ENCODE data around the gene MACROH2A2. TPM values are rescaled to one million over a fixed set of nuclear protein-coding genes. Genes with fewer than 3 reads are reported as not detected.

Gene MACROH2A2
- total and polyA plus RNA-seq, 2 of the 8 experiments (the other 6 are each of a cell fraction or from before 2014, with no cell fraction given): 7.9 to 9.3 TPM

DNA sequence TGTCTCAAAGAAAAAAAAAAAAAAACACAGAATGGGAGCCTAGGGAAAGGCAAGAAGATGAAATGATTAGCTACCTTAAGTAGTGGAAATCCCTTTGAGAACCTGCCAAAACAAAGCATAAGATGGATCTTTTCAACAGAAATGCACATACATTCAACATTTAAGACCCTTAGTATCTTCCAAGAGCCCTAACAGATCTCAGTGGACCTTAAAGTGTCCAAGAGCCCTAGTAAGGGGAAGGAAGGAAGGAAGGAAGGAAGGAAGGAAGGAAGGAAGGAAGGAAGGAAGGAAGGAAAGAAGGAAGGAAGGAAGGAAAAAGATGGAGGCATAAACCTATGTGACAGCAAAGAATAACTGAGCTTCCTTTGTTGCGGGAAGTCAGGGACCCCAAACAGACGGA, 11.6 kb upstream of the MACROH2A2 start:
- Histone ChIP-seq H2AK5ac (ENCODE audit: low read depth, low read length) (no peak overlapping the region), H4K5ac (ENCODE audit: insufficient read length, low read depth, low read length) (no peak overlapping the region), H2BK120ac (replicated peaks; ENCODE audit: low read depth, low read length) (no peak overlapping the region), H3K23ac (ENCODE audit: insufficient read length) (no peak overlapping the region), H3K79me1 (ENCODE audit: low read depth, low read length) (no peaks in the 10 kb centered on the region), H2BK15ac (ENCODE audit: low read length) (no peak overlapping the region), H2AFZ (ENCODE audit: low read length) (no peak overlapping the region), H3K9ac (replicated peaks in 1 of 4; ENCODE audit: extremely low read depth in 1 of 4, low read depth in 3 of 4, low read length in 3 of 4) (no peak overlapping the region), H3K79me2 (ENCODE audit: control insufficient read depth in 1 of 2, insufficient read depth in 2 of 2, low read length in 2 of 2) (no peaks in the 10 kb centered on the region), H4K20me1 (replicated peaks in 1 of 2; ENCODE audit: control insufficient read depth in 1 of 2, insufficient read depth in 2 of 2, low read length in 2 of 2) (no peaks in the 10 kb centered on the region), H2BK12ac (ENCODE audit: low read depth, low read length) (no peak overlapping the region), H3K4ac (replicated peaks; ENCODE audit: insufficient read length, low read depth, low read length) (no peak overlapping the region), H3K4me2 (ENCODE audit: insufficient read depth in 1 of 2, low read depth in 2 of 2, low read length in 2 of 2) (peak overlapping the region in 1 of 2 experiments; percentile 33; a peak in 2 of 4 replicates), H3K56ac (replicated peaks; ENCODE audit: insufficient read length, low read depth, low read length) (no peak overlapping the region), H3K27ac (ENCODE audit: low read depth, low read length) (no peak overlapping the region), H3K4me3 (ENCODE audit: extremely low read depth in 1 of 4, insufficient read depth in 2 of 4, low read depth in 3 of 4, low read length in 4 of 4) (no peak overlapping the region), H3K4me1 (replicated peaks in 1 of 4; ENCODE audit: control insufficient read depth in 3 of 4, insufficient read depth in 4 of 4, low read length in 3 of 4) (peaks cover 0 to 8% (median 6%) of the 10 kb centered on the region in 4 experiments; a peak in 6 of 7 replicates), H3K36me3 (ENCODE audit: control insufficient read depth in 2 of 4, insufficient read depth in 4 of 4, low read length in 3 of 4) (no peaks in the 10 kb centered on the region; a peak in 1 of 8 replicates), H3K23me2 (ENCODE audit: low read depth, low read length) (no peaks in the 10 kb centered on the region), H3K14ac (ENCODE audit: insufficient read length) (no peak overlapping the region), H3K9me3 (ENCODE audit: insufficient read depth in 2 of 2, low read depth in 1 of 2, low read length in 1 of 2) (peaks cover 5 to 6% of the 10 kb centered on the region in 2 experiments; a peak in 3 of 4 replicates), H2BK5ac (ENCODE audit: low read depth, low read length) (no peak overlapping the region), H4K8ac (ENCODE audit: extremely low read depth, insufficient read depth, low read length) (no peak overlapping the region), H4K91ac (replicated peaks; ENCODE audit: insufficient read length, low read length) (no peak overlapping the region), H3K18ac (ENCODE audit: extremely low read depth, low read length) (no peak overlapping the region), H3K27me3 (replicated peaks in 1 of 4; ENCODE audit: control insufficient read depth in 3 of 4, extremely low read depth in 1 of 4, insufficient read depth in 3 of 4, low read length in 3 of 4) (peaks cover 0 to 17% (median 15%) of the 10 kb centered on the region in 4 experiments; a peak in 5 of 7 replicates), H2BK20ac (ENCODE audit: low read length) (no peak overlapping the region)
- POLR2A ChIA-PET (ENCODE audit: partially characterized antibody): interaction anchor here (1.7 kb wide), 1 partner anchor 11 kb away, joined by 4 read pairs; the partner anchor contains the start of gene MACROH2A2
- no peak for FAIRE-seq
- no peak for DNase-seq (ENCODE audit: low read depth in 1 of 2, low spot score in 2 of 2)
- CTCF ChIA-PET (ENCODE audit: partially characterized antibody): interaction anchor here (4.6 kb wide), 1 partner anchor 12 kb away, joined by 13 read pairs; the partner anchor contains the start of gene MACROH2A2
- WGBS, 2 experiments (ENCODE audit: extremely low coverage in 1 of 2, insufficient coverage in 1 of 2, insufficient read length in 1 of 2, insufficient replicate concordance in 2 of 2, low coverage in 1 of 2, low lambda C conversion rate in 2 of 2, missing lambda C conversion rate in 1 of 2): 100% methylated on average over 2 of the region's 2 CpGs; no CpG with 5 or more reads in 1 of the 2 experiments
- TF ChIP-seq SIN3A (conservative IDR thresholded peaks at IDR 0.05 in 1 of 2, IDR thresholded peaks at IDR 0.05 in 1 of 2; ENCODE audit: low read depth in 1 of 2, low read length in 2 of 2): no peak
- TF ChIP-seq TAF7 (optimal IDR thresholded peaks at IDR 0.05; ENCODE audit: borderline replicate concordance, low read depth, low read length): no peak
- TF ChIP-seq USF2 (IDR thresholded peaks at IDR 0.05; ENCODE audit: low read length): no peak
- no peak for TF ChIP-seq PHF8 (conservative IDR thresholded peaks at IDR 0.05; ENCODE audit: low read depth, low read length)
- TF ChIP-seq EP300 (IDR thresholded peaks at IDR 0.05; ENCODE audit: borderline replicate concordance in 1 of 2, low read depth in 2 of 2, low read length in 2 of 2): no peak
- TF ChIP-seq RNF2 (IDR thresholded peaks at IDR 0.05; ENCODE audit: borderline replicate concordance, low read depth, low read length, missing control alignments, poor library complexity, severe bottlenecking): no peak
- TF ChIP-seq RFX5 (IDR thresholded peaks at IDR 0.05; ENCODE audit: borderline replicate concordance, low read depth, low read length): no peak
- TF ChIP-seq HDAC6 (IDR thresholded peaks at IDR 0.05; ENCODE audit: low read depth, low read length): no peak
- no peak for TF ChIP-seq JUND (IDR thresholded peaks at IDR 0.05; ENCODE audit: low read length)
- no peak for TF ChIP-seq JUN (IDR thresholded peaks at IDR 0.05; ENCODE audit: low read depth, low read length)
- TF ChIP-seq SIRT6 (IDR thresholded peaks at IDR 0.05; ENCODE audit: low read length): no peak
- TF ChIP-seq KDM1A (IDR thresholded peaks at IDR 0.05; ENCODE audit: borderline replicate concordance, low read length): no peak
